B cell (primary cell): ENCODE measurements around the gene POU2AF1.

Experiments used
- CTCF ChIP-seq: fragments of 200-600 bp; IDR thresholded peaks from one replicate; pipeline ENCODE4 v1.8.0; 2022; ENCODE audit warnings: antibody characterized with exemption, mild to moderate bottlenecking
- EZH2 ChIP-seq: IDR thresholded peaks from 2 replicates; pipeline ENCODE4 v1.6.1; 2012; ENCODE audit warnings: borderline replicate concordance, low read depth, mild to moderate bottlenecking, moderate library complexity, low read length; ENCODE audit not compliant: insufficient read depth, poor library complexity, severe bottlenecking

- no peak for TF ChIP-seq CTCF
- TF ChIP-seq EZH2: no peak
These were observed 23.0 kb downstream of the POU2AF1 start for GRCh38 chr11:111355956-111356659.
